ENCODE measurements around the gene PCSK6.
"Not testable (repeated sequence)": the region's sequence is repeated elsewhere in the genome, so short reads cannot be mapped to it uniquely, and the experiment has no call there.

Gene PCSK6

GRCh38 chr15:101433396-101433795 is 56.1 kb downstream of the PCSK6 start:
- DNase-seq (ENCODE audit: low read depth in 2 of 2, low spot score in 1 of 2) = no peak

- no peak for DNase-seq (ENCODE audit: low read depth in 2 of 2, low spot score in 1 of 2)
These were observed 56.5 kb downstream of the PCSK6 start for GRCh38 chr15:101432982-101433381.

GRCh38 chr15:101431748-101432147 is 57.8 kb downstream of the PCSK6 start:
- no peak for DNase-seq (ENCODE audit: low read depth in 2 of 2, low spot score in 1 of 2)

- no peak for DNase-seq (ENCODE audit: low read depth in 2 of 2, low spot score in 1 of 2)
These were observed 58.2 kb downstream of the PCSK6 start for GRCh38 chr15:101431301-101431700.

- no peak for DNase-seq (ENCODE audit: low read depth in 2 of 2, low spot score in 1 of 2)
These were observed 59.9 kb downstream of the PCSK6 start for GRCh38 chr15:101429646-101430045.

GRCh38 chr15:101429191-101429590 is 60.3 kb downstream of the PCSK6 start:
- no peak for DNase-seq (ENCODE audit: low read depth in 2 of 2, low spot score in 1 of 2)

- no peak for DNase-seq (ENCODE audit: low read depth in 2 of 2, low spot score in 1 of 2)
These were observed 60.7 kb downstream of the PCSK6 start for GRCh38 chr15:101428758-101429157.

GRCh38 chr15:101427606-101428487 is 61.7 kb downstream of the PCSK6 start:
- no peak for DNase-seq (ENCODE audit: low read depth in 2 of 2, low spot score in 1 of 2)

- no peak for DNase-seq (ENCODE audit: low read depth in 2 of 2, low spot score in 1 of 2)
These were observed 62.7 kb downstream of the PCSK6 start for GRCh38 chr15:101426761-101427333.

- DNase-seq (ENCODE audit: low read depth in 2 of 2, low spot score in 1 of 2) = no peak
These were observed 63.6 kb downstream of the PCSK6 start for GRCh38 chr15:101425787-101426365.

- DNase-seq (ENCODE audit: low read depth in 2 of 2, low spot score in 1 of 2) = no peak
These were observed 64.5 kb downstream of the PCSK6 start for GRCh38 chr15:101424984-101425383.

GRCh38 chr15:101420232-101420631 is 69.3 kb downstream of the PCSK6 start:
- no peak for DNase-seq (ENCODE audit: low read depth in 2 of 2, low spot score in 1 of 2)

GRCh38 chr15:101416475-101416874 is 73.0 kb downstream of the PCSK6 start:
- DNase-seq (ENCODE audit: low read depth in 2 of 2, low spot score in 1 of 2) = not testable (repeated sequence)

GRCh38 chr15:101413239-101413638 is 76.3 kb downstream of the PCSK6 start:
- DNase-seq (ENCODE audit: low read depth in 2 of 2, low spot score in 1 of 2) = no peak

- DNase-seq (ENCODE audit: low read depth in 2 of 2, low spot score in 1 of 2) = no peak
These were observed 77.9 kb downstream of the PCSK6 start for GRCh38 chr15:101411581-101411980.

- DNase-seq (ENCODE audit: low read depth in 2 of 2, low spot score in 1 of 2) = no peak
These were observed 78.4 kb downstream of the PCSK6 start for GRCh38 chr15:101411085-101411484.

- no peak for DNase-seq (ENCODE audit: low read depth in 2 of 2, low spot score in 1 of 2)
These were observed 78.9 kb downstream of the PCSK6 start for GRCh38 chr15:101410612-101411011.

GRCh38 chr15:101409621-101410020 is 79.9 kb downstream of the PCSK6 start:
- no peak for DNase-seq (ENCODE audit: low read depth in 2 of 2, low spot score in 1 of 2)

- DNase-seq (ENCODE audit: low read depth in 2 of 2, low spot score in 1 of 2) = no peak
These were observed 81.3 kb downstream of the PCSK6 start for GRCh38 chr15:101407966-101408775.

- DNase-seq (ENCODE audit: low read depth in 2 of 2, low spot score in 1 of 2) = no peak
These were observed 82.1 kb downstream of the PCSK6 start for GRCh38 chr15:101407439-101407838.

GRCh38 chr15:101406526-101407195 is 82.8 kb downstream of the PCSK6 start:
- DNase-seq (ENCODE audit: low read depth in 2 of 2, low spot score in 1 of 2) = no peak
